Prostate gland (tissue), 2 donors: Measurements from ENCODE around the gene TNFSF10.

Experiments
- CTCF ChIP-seq, 4 experiments: fragments of 200-600 bp in 2 of 4; fragments of 450-650 bp in 2 of 4; sonication (generic) in 2 of 4; IDR thresholded peaks; 1 replicate in 3 of 4; 2 replicates in 1 of 4; pipeline ENCODE4 v1.5.1; 2016 to 2019; ENCODE audit warnings: antibody characterized with exemption in 4 of 4, mild to moderate bottlenecking in 2 of 4, moderate library complexity in 2 of 4
- POLR2A ChIP-seq: fragments of 450-650 bp; IDR thresholded peaks from one replicate; pipeline ENCODE4 v1.6.1; 2016; ENCODE audit warnings: antibody characterized with exemption, mild to moderate bottlenecking
- POLR2AphosphoS5 ChIP-seq: sonication (generic); formaldehyde crosslinking; IDR thresholded peaks from one replicate; pipeline ENCODE4 v1.6.1; 2017; ENCODE audit warnings: antibody characterized with exemption

- no peak for TF ChIP-seq CTCF (IDR thresholded peaks at IDR 0.05)
- no peak for TF ChIP-seq POLR2A
- no peak for TF ChIP-seq POLR2AphosphoS5
Observed at GRCh38 chr3:172465281-172465680, 57.9 kb downstream of the TNFSF10 start.
